Endometrial microvascular endothelial cells (primary cell): Measurements from ENCODE around the gene EIF3L. TPM values are rescaled to one million over a fixed set of nuclear protein-coding genes. Genes with fewer than 3 reads are reported as not detected.

Experiments used
- in situ Hi-C: cut with HindIII; loops from 2 replicates; pipeline ENCODE4 v1.10.0; 2017; ENCODE audit warnings: low sequenced_read_pairs, low pct_unique_long_range_greater_than_20kb; ENCODE audit errors: inconsistent ontology term
- total RNA-seq: library from RNA; depleted of rRNA; stranded (reverse); fragments of >200 nt; gene quantifications from one replicate; pipeline ENCODE4 v1.2.3, GENCODE V29; 2015; ENCODE audit errors: inconsistent ontology term

Gene EIF3L
- total RNA-seq, 1 donor from 2014 or later: 397 TPM

DNA sequence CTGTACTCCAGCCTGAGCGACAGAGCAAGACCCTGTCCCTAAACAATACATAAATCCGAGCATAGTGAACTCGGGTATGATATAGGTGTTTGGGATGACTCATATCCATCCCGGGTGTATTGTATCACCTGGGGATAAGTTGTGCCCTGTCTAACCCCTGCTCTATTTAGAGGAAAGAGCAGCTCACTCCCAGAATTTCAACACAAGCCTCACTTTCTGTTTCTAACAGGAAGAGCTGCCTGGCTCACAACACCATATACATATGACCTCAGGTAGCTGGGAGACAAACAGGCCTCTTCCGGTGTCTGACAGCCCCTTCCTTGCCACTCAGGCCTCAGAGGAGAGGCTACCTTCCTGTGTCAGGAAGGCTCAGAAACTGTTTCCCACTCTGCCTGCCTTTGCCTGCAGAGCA lies 47.0 kb downstream of the EIF3L start:
- in situ Hi-C loops: no loop called here

DNA sequence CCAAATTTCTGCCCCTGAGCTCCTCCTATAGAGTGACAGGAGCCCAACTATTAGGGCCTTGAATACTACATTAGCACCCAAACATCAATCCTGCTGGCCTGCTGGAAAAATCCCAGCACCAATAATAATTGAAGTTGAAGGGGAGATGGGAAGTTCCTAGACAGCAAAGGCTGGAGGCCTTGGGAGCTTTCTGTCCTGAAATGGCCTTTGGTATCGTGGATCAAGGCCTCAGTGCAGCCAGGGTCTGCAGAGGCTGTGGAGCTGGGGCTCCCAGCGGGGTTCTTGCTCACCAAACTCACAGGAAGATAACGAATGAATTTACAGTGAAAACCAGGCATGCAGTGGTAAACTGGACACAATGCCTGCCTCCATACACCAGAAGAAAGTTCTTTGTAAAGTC lies 47.7 kb downstream of the EIF3L start:
- in situ Hi-C loops: no loop called here

DNA sequence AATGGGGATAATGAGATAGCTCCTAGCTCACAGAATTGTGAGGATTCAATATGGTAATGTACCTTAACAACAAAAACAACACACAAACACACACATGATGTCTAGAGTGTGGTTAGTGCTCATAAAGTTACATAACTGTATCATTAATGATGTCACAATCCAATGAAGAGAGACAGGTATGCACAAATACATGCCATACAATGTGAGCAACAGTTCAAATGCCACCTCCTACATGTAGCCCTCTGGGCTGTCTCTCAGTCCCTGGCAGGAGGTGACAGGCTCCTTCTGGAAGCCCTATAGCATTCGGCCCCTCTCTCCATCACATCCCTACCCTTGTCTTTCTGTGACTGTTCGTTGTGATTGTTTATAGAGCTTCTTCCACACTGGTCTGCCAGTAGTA lies 48.6 kb downstream of the EIF3L start:
- in situ Hi-C loops: no loop called here

DNA sequence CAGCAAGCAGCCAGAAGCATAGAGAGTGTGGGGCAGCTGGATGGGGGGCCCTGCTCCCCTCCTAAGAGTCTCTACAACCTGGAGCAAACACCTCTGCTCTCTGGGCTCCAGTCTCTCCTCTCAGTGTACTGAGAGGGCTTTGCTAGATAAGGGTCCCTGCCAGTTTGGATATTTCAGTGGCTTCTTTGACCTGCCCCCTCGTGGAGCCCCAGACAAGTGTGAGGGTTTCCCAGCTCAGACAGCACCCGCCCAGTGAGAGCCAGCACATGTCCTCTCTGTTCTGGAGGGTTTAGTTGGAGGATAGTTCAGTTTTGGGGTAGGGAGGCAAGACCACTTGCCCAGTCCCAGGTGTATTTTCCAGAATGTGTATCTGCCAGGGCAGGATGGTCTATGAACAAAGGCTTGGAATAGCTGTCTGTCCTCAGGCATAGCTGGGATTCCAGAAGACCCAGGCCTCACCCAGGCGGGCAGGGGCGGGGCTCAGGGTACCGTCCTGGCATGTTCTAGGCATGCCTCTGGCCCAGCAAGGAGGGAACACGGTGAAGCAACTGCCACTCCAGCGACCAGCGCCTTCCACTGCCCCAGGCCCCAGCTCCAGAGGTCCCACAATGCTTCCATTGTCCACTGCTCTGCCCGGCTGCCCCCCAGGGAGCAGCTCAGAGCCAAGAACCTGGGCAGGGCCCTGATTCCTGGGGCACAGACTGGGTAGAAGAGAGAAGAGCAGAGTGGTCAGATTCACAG lies 49.4 kb downstream of the EIF3L start:
- in situ Hi-C loops: no loop called here

DNA sequence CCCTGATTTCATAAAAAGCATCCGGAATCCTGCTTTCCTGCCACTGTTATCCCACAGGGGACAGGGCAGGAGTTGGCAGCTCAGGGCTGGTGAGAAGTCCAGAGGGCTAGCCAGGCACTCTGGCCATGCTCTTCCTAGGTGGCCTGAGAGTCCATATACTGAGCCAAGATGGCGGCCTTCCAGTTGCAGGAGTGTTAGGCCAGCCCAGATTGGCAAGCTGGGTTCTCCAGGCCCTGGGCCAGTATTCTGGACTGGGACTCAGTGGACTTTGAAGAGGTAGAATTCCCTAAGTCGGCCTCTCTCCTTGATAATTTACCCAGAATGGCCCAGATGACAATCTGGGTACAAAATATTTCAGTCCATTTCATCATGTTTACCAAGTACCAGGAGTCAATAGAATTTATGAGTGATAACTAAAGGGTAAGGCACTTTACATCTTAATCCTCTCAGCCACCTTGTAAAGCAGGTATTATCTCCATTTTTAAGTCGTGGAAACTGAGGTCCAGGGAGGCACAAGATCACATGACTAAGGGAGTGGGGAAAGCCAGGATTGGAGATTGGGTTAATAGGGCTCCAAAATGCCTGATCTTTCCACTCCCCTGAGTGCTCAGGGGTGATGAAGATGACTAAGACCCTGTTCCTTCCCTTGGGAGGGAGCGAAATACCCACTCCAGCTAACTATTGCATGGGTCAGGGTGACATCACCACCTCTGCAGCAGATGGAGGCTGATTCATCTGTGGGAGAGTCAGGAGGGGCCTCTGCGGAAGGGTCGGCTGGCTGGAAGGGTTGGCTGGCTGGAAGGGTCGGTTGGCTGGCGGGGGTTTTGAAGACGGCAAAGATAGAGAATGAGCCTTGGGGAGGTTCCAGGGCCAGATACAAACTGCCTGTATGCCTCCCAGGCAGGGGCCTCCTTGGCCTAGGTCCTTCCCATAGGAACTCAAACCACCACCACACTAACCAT lies 55.6 kb downstream of the EIF3L start:
- in situ Hi-C loops: no loop called here

DNA sequence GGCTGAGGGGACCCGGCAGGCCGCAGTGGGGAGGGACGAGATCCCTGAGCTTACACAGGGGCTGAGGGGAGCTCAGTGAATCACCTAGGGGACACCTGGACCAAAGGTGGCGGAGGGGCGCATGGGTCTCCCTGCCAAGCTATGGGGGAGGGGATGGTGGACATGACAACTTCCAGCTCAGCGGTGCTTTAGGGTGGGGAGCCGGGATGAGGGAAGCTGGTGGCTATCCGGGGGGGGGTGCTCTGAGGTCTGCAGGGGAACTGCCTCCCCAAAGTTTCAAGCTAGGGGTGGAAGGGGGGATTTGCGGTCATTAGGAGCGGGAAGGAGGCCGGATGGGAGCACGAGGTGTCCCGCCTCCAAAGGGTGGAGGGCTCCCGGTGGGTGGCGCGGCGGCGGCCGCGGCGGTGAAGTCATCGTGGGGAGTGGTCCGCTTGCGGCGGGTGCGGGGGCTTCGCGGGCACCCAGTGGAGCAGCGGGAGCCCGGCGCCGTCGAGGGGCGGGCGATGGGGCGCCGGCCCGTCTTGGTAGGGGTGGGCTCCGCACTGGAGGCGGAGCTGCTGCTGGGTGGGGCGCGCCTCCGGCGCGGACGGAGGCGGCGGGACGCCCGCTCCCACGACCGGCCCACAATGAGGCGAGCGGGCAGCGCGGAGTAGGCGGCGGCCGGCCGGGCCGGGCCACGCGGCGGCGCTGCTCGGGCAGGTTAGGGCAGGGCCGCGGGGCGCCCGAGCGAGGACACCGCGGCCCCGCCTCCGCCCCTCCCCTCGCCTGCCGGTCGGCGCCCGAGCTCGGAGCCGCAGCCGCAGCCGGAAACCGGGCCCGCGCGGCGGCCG lies 56.5 kb downstream of the EIF3L start, which contains the start of gene MICALL1:
MICALL1 (plus strand) TSS at position 764 of the 830 bp plus-strand sequence. CDS start 126 bp downstream, outside the sequence.
- in situ Hi-C loops: no loop called here

DNA sequence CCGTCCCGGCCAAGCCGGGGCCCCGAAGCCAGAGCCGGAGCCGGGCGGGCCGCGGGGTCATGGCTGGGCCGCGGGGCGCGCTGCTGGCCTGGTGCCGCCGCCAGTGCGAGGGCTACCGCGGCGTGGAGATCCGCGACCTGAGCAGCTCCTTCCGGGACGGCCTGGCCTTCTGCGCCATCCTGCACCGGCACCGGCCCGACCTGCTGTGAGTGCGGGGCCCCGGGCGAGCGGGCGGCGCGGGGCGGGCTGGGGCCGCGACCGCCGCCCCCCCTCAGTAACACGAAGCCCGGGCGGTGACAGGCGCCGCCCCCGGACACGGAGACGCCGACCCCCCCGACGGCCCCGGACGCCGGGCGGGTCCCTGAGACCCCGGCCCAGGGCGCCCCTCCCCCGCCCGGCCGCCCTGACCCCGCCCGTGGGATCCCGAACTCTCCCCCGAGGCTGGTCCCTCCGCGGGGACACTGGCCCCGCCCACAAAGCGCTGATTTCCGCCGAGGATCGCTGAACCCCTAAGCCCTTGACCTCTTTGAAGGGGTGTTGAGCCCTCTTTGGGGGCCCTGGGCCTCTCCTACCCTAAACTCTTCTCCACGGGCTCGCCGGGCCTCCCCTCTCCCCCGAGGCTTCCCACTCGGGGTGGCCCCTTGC lies 57.3 kb downstream of the EIF3L start:
- in situ Hi-C loops: no loop called here

DNA sequence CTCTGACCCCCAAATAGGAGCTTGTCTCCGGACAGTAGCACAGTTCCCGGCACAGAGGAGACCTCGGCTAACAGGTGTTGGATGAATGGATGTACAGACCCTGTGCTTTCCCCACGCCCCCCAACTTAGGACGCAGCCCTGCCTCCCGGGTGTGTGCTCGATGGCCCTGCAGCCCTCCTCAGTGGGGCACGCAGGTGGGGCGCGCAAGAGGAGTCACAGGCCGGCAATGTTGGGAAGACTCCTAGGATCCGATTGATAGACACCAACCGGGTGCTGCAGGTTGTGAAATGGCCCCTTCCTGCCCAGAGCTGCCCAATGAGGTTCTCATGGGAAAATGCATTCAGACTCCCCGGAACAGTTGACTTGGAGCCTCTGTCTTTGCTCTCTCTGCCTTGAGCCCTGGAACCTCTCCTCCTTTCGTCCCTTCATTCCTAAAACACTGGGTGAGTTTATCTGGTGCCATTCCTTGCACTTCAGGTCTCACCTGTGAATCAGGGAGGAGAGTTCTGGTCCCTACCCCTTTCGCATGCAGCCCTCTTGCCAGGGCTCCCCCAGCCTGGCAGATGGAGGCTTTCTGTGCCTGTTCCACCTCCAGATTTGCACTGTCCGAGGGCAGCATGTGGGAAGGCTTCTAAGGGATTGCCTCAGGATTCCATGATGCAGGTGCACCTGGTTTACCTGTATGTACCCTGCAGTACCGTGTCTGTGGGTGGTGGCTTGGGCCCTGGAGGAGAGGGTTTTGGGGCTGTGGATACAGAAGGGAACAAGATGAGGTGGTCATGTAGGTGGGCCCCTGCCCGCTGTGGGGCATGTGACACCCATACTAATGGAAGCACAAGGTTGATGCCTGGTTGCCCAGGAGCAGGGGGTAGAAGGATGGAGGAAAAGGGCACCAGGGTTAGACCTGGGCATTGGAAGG lies 58.1 kb downstream of the EIF3L start:
- in situ Hi-C loops: no loop called here

DNA sequence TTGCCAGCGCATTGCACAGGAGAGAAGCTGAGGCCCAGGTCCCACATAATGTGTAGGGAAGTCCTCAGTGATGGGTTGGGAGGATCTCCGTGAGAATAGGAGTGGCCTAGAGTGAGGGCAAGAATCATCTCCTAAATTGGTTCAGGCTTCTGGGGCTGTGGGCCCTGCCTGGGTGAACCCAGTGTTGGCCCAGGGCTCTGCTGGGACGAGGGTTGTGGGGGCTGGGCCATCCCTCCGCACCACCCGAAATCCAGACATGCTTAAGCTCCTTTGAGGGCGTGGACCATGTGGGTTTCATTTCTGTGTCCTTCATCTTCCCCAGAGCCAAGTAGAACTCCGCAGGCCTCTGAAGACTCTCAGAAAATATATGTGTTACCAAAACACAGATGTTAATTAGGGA lies 60.5 kb downstream of the EIF3L start:
- in situ Hi-C loops: no loop called here

DNA sequence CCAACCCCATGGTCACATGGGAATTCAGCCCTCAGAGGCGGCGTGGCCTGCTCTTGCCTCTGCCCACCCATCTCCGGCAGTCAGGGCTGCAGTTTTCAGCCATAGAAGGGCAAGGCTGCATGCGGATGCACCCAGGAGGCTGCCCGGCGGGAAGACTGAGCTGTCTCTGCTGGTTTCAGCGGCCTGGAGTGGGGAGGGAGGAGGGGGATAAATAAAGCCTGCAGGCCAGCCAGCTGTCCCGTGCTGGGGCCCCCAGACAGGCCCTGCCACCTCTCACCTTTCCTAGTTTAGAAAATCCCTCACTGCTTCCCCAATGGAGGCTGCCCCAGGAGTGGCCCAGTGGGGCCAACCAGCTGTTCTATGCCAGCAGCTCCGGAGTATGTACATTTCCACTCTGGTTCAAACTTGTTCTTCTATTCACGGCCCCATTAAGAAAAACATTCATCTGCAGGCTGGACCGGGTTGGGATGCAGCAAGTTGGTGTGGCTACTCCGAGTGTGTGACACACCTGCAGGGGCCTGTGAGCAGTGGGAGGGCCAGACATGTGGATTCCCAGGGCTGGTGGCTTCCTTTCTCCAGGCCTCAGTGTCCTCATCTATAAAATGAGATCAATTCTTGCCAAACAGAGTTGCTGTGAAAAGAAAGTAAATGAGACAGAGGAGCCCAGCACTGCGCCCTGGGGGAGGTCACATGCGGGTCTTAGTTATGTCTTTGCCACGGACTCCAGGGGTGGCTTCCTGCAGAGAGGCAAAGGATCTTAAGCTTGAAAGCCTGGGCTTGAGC lies 61.9 kb downstream of the EIF3L start:
- in situ Hi-C loops: no loop called here

DNA sequence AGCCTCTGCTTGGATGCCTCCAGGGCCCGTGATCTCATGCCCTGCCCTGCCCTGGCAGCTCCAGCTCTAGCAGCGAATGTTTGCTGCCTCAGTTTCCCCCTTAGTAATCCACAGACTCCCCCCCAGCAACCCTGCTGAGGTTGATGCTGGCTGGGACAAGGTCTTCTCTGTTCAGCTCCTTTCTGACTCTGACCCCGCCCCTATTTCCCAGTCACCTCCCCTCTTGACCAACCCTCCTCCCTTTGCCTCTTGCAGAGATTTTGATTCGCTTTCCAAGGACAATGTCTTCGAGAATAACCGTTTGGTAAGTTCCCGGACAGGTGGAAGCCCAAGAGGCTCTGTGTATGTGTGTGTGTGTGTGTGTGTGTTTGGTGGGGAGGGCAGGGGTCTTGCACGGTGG lies 62.5 kb downstream of the EIF3L start:
- in situ Hi-C loops: no loop called here

DNA sequence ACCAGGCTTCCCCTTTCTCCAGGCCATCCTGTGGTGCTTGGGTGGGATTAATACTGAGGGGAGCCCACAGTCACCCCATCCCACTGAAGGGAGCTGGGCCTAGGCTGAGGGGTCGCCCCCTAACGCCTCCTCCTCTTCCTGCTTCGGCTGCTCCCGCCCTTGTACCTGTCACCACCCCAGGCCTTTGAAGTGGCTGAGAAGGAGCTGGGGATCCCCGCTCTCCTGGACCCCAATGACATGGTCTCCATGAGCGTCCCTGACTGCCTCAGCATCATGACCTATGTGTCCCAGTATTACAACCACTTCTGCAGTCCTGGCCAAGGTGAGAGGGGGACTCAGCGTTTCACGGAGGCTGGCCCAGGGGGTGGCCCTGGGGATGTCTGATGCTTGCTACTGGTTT lies 63.0 kb downstream of the EIF3L start:
- in situ Hi-C loops: no loop called here

DNA sequence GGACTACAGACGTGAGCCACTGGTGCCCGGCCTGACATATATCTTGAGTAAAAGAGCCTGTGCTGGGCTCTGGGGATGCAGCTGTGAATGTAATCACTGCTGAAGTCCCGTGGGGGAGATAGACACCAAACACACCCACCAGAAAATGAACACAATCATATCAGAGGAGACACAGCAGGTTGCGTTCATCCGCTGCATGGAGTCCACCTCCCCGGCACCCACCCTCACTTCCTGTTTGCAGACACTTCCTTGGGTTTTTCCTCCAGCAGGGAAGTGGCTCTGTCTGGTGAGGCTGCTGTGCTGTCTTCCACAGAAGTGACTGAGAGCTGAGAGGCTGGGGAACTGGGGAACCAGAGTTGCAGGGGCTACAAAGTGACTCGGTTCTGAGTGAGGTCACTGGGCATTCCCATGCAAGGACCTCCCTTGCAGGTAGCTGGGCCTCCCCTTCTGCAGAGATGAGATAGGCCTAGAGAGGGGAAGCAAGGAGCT lies 64.1 kb downstream of the EIF3L start:
- in situ Hi-C loops: no loop called here

DNA sequence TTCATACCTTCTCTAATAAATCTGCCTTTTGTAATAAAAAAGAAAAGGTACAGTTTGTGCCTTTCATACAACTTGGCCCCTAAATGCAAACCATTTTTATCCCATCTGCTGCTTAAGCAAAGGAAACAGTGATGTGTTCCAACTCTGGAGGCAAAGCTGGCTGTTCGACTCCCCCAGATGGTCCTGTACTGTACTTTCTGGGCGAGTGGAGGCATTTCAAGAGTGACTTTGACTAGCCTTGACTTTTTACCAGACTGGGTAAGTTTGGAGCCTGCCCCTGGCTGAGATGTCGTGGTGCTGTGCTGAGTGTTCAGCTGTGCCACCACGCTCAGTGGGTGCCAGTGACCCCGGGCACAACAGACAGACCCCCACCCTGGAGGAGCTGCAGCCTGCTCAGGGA lies 67.1 kb downstream of the EIF3L start:
- in situ Hi-C loops: no loop called here

DNA sequence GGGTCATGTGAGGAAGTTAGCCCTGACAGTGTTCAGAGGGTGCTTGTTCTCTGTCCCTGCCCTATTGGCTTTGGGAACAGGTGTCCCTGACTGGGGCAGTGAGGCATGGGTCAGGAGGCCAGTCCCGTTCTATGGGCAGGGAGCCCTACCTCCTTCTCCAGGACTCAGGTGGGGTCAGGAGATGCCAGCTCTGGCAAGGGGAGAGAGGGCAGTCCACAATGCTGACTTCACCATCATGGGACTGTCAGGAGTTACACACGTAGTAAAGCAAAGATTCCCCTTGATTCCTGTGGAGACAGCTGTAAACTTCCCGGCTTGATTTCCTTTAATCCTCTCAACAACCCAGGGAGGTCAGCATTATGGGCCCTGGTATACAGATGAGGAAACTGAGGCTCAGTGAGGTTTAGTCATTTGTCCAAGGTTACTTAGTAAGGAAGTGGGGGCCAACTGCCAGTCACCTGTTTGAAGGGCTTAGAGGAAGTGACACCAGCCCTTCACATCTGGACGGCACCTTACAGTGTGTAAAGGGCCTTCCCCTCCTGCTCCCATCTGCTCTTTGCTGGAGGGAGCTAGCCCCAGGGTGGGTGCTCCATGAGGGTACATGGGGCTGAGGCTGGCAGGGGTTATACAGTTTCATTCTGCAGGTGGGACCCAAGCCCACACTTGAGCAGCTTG lies 68.8 kb downstream of the EIF3L start:
- in situ Hi-C loops: no loop called here

DNA sequence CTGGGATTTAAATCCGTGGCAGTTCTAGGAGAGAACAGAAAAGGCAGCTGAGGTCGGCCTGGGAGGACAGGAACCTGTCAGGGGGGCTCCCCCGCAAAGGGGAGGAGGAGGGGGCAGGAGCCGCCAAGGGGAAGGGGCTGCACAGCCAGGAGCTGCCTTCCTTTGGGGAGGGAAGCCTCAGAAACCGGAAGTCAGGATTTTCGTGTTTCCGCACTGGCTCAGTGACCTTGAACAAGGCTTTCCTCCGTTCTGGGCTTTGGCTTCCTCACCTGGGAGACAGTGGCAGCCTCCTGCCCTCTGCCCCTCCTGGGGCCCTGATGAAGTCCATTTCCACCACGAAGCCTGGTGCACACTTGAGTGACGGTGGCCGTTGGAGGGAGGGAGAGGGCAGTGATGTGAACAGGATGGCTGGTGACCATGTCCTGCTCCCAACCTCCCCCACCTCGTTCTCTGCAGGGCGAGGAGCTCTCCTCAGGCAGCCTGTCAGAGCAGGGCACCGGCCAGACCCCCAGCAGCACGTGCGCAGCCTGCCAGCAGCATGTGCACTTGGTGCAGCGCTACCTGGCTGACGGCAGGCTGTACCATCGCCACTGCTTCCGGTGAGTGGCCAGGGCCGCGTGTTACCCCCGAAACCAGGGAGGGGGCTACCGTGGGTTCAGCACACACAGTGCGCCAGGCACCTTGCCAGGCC lies 69.5 kb downstream of the EIF3L start:
- in situ Hi-C loops: no loop called here
